Stomach (tissue), 4 donors: ENCODE results near the gene BTBD6.

Experiments used
- EP300 ChIP-seq: sonication (generic); formaldehyde crosslinking; IDR thresholded peaks from one replicate; pipeline ENCODE4 v1.6.1; 2017; ENCODE audit warnings: antibody characterized with exemption
- POLR2A ChIP-seq, 4 donors: fragments of 450-650 bp; IDR thresholded peaks; one replicate each; pipeline ENCODE4 v1.6.1; 2016; ENCODE audit warnings: antibody characterized with exemption in 4 of 4, control low read depth in 2 of 4, mild to moderate bottlenecking in 1 of 4, moderate library complexity in 1 of 4
- POLR2AphosphoS5 ChIP-seq, 3 donors: sonication (generic); formaldehyde crosslinking; IDR thresholded peaks; one replicate each; pipeline ENCODE4 v1.6.1; 2016; ENCODE audit warnings: antibody characterized with exemption in 3 of 3
- TF ChIP-seq, protein P1 (sequence below), 7 experiments: fragments of 450-650 bp in 4 of 7; fragments of 200-600 bp in 3 of 7; sonication (generic) in 3 of 7; IDR thresholded peaks; one replicate each; pipeline ENCODE4 v1.5.1; 2016 to 2019; ENCODE audit warnings: antibody characterized with exemption in 7 of 7, control low read depth in 2 of 7, mild to moderate bottlenecking in 1 of 7

DNA sequence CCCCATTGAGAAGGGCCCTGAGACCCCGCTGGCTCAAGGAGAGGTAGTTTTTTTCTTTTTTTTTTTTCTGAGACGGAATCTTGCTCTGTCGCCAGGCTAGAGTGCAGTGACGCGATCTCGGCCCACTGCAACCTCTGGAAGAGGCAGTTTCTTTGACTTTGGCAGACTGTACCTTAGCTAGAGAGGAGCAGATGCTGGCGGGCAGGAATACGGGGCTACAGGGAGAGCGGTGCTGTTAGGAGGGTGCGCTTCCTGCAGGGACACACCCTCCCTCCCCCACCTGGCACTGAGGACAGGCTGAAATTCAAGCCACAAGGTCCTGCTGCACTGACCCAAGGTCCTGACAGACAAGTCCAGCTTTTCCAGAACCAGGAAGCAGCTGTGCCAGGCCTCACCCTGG lies 35.0 kb upstream of the BTBD6 start:
- TF ChIP-seq, protein P1, sequence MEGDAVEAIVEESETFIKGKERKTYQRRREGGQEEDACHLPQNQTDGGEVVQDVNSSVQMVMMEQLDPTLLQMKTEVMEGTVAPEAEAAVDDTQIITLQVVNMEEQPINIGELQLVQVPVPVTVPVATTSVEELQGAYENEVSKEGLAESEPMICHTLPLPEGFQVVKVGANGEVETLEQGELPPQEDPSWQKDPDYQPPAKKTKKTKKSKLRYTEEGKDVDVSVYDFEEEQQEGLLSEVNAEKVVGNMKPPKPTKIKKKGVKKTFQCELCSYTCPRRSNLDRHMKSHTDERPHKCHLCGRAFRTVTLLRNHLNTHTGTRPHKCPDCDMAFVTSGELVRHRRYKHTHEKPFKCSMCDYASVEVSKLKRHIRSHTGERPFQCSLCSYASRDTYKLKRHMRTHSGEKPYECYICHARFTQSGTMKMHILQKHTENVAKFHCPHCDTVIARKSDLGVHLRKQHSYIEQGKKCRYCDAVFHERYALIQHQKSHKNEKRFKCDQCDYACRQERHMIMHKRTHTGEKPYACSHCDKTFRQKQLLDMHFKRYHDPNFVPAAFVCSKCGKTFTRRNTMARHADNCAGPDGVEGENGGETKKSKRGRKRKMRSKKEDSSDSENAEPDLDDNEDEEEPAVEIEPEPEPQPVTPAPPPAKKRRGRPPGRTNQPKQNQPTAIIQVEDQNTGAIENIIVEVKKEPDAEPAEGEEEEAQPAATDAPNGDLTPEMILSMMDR (IDR thresholded peaks at IDR 0.05) = no peak
- no peak for TF ChIP-seq POLR2A (IDR thresholded peaks at IDR 0.05)
- TF ChIP-seq POLR2AphosphoS5 (IDR thresholded peaks at IDR 0.05) = no peak
- no peak for TF ChIP-seq EP300
